HFF-Myc (cell line): ENCODE measurements around the gene SEC31A.
A peak's percentile ranks its signal among the peaks of the same experiment; 100 is the strongest.

Source experiments
- DNase-seq: peaks from one replicate; pipeline ENCODE4 v3.0.0-alpha.2; 2011; ENCODE audit warnings: low read depth; ENCODE audit errors: extremely low read depth
- H3K4me3 ChIP-seq: replicated peaks from 2 replicates; pipeline ENCODE4 v1.5.1; 2011; ENCODE audit warnings: low read depth, mild to moderate bottlenecking, control low read depth, low read length
- CTCF ChIP-seq: IDR thresholded peaks from 2 replicates; pipeline ENCODE4 v1.5.1; 2012; ENCODE audit warnings: mild to moderate bottlenecking, low read depth, low read length, control low read depth; ENCODE audit errors: missing control alignments

SEC31A gene

GRCh38 chr4:82801910-82802521 is 88.9 kb downstream of the SEC31A start:
- H3K4me3 ChIP-seq: no peak overlapping the region
- TF ChIP-seq CTCF: peak; percentile 51
- no peak for DNase-seq

GRCh38 chr4:82799006-82799881 is 91.7 kb downstream of the SEC31A start:
- no peak for TF ChIP-seq CTCF
- H3K4me3 ChIP-seq: peak overlapping the region; percentile 61
- no peak for DNase-seq

- DNase-seq: no peak
- TF ChIP-seq CTCF: no peak
- peak within 1 kb of the TSS; percentile 61 for H3K4me3 ChIP-seq
Measured at GRCh38 chr4:82798168-82799005, 92.6 kb downstream of the SEC31A start, which contains the start of gene SCD5. Gene SCD5 (minus strand): TSS chr4:82798796. CDS start chr4:82798537, 259 bp downstream.

- no peak for TF ChIP-seq CTCF
- peak overlapping the region; percentile 61 for H3K4me3 ChIP-seq
- DNase-seq: no peak
Measured at GRCh38 chr4:82797405-82798111, 93.4 kb downstream of the SEC31A start.

- DNase-seq: no peak
- TF ChIP-seq CTCF: no peak
- H3K4me3 ChIP-seq: peak overlapping the region; percentile 61
Measured at GRCh38 chr4:82797040-82797404, 93.9 kb downstream of the SEC31A start.
